Brain microvascular endothelial cell (primary cell): ENCODE results near the gene PEF1.

Experiments used
- DNase-seq: peaks from one replicate; pipeline ENCODE4 v3.0.0-alpha.2; 2020
- H3K27ac ChIP-seq: fragments of 250-450 bp; sonication (Bioruptor Pico); 2 replicates; pipeline ENCODE4 v1.5.1; 2020; ENCODE audit warnings: mild to moderate bottlenecking, moderate library complexity
- H3K27me3 ChIP-seq: fragments of 250-450 bp; sonication (Bioruptor Pico); replicated peaks from 2 replicates; pipeline ENCODE4 v1.5.1; 2020; ENCODE audit warnings: mild to moderate bottlenecking
- H3K36me3 ChIP-seq: fragments of 250-450 bp; sonication (Bioruptor Pico); replicated peaks from 2 replicates; pipeline ENCODE4 v1.5.1; 2020; ENCODE audit warnings: mild to moderate bottlenecking
- H3K4me3 ChIP-seq: 2 replicates; pipeline ENCODE4 v1.5.1; 2011; ENCODE audit warnings: low read depth, mild to moderate bottlenecking, control low read depth, low read length, moderate library complexity
- in situ Hi-C: cut with HindIII; loops from 2 replicates; pipeline ENCODE4 v1.10.0; 2017; ENCODE audit warnings: low sequenced_read_pairs, low pct_ligation_motif_present
- TF ChIP-seq, protein P1 (sequence below): IDR thresholded peaks from 2 replicates; pipeline ENCODE4 v1.5.1; 2011; ENCODE audit warnings: low read depth, mild to moderate bottlenecking, moderate library complexity, low read length, control low read depth, inconsistent platforms; ENCODE audit errors: missing control alignments

PEF1 gene

DNA sequence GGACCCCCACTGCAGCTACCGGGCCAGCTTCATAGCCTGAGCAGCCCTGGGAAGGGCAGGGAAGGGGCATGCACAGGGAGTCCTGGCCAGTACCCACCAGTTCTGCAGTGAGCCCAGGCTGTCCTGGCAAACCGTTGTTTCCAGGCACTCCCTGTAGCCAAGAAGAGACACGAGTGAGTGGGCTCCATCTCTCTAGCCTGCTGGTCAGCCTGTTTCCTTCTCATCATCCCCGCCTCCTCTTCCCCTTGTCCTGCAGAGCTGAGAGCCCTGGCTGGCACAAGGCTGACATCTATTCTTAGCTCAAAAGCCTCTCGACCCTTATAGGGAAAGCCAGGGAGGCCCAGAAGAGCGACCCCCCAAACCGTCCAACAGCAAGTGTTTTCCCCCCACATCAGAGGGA lies 30.5 kb upstream of the PEF1 start:
- H3K27ac ChIP-seq: no peak overlapping the region
- TF ChIP-seq, protein P1, sequence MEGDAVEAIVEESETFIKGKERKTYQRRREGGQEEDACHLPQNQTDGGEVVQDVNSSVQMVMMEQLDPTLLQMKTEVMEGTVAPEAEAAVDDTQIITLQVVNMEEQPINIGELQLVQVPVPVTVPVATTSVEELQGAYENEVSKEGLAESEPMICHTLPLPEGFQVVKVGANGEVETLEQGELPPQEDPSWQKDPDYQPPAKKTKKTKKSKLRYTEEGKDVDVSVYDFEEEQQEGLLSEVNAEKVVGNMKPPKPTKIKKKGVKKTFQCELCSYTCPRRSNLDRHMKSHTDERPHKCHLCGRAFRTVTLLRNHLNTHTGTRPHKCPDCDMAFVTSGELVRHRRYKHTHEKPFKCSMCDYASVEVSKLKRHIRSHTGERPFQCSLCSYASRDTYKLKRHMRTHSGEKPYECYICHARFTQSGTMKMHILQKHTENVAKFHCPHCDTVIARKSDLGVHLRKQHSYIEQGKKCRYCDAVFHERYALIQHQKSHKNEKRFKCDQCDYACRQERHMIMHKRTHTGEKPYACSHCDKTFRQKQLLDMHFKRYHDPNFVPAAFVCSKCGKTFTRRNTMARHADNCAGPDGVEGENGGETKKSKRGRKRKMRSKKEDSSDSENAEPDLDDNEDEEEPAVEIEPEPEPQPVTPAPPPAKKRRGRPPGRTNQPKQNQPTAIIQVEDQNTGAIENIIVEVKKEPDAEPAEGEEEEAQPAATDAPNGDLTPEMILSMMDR: no peak
- in situ Hi-C loops: no loop called here

DNA sequence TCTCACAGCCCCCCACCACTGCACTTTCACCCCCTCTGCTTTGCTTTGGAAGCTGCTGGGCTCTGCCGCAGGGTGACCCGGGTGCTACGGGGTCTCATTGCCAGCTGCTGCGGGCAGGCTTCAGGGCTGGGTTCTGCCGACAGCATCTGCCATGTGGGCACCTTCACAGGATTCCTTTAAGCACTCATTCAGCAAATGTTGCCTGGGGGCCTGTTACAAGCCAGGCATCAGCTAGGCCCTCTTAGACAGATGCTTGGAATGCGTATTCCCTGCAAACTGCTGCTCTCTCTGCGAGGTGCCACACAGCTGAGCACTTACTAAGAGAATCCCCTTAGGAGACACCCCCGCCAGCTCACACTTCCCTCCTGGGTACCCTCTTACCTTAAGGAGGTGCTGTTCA lies 29.9 kb upstream of the PEF1 start:
- DNase-seq: no peak
- TF ChIP-seq, protein P1: no peak
- H3K27ac ChIP-seq: no peak overlapping the region
- in situ Hi-C loops: no loop called here
- H3K27me3 ChIP-seq: no peaks in the 10 kb centered on the region
- peaks cover 1% of the 10 kb centered on the region for H3K36me3 ChIP-seq
- H3K4me3 ChIP-seq: no peak overlapping the region

More for the DNA sequence above, 30.5 kb upstream of the PEF1 start:
- H3K27me3 ChIP-seq: no peaks in the 10 kb centered on the region
- no peak for DNase-seq
- H3K4me3 ChIP-seq: no peak overlapping the region
- peaks cover 2% of the 10 kb centered on the region for H3K36me3 ChIP-seq

DNA sequence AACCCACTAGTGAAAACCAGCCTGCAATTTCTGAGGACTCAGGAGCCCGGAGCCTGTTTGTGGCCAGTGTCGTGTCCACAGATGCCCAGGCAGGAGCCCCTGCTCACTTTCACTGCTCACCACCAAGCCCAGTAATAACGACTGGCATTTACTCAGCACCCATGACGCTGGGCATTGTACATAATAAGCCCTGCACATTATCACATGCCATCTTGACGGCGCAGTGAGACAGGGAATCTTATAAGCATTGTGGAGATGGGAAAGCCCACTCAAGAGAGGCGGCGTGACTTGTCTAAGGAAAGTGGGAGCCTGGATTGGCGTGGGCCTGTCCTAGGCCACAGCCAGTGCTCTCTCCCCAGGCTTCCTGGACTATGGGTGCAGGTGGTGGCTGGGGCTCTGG lies 28.8 kb upstream of the PEF1 start:
- Histone ChIP-seq H3K4me3 (no peak overlapping the region), H3K36me3 (no peaks in the 10 kb centered on the region), H3K27ac (no peak overlapping the region), H3K27me3 (no peaks in the 10 kb centered on the region)
- in situ Hi-C loops: no loop called here
- TF ChIP-seq, protein P1: no peak
- DNase-seq: no peak

- no peaks in the 10 kb centered on the region for H3K27me3 ChIP-seq
- DNase-seq: no peak
- H3K4me3 ChIP-seq: no peak overlapping the region
- in situ Hi-C loops: no loop called here
- H3K27ac ChIP-seq: no peak overlapping the region
- H3K36me3 ChIP-seq: no peaks in the 10 kb centered on the region
- TF ChIP-seq, protein P1: no peak
Observed at GRCh38 chr1:31672986-31673385, 28.3 kb upstream of the PEF1 start.

DNA sequence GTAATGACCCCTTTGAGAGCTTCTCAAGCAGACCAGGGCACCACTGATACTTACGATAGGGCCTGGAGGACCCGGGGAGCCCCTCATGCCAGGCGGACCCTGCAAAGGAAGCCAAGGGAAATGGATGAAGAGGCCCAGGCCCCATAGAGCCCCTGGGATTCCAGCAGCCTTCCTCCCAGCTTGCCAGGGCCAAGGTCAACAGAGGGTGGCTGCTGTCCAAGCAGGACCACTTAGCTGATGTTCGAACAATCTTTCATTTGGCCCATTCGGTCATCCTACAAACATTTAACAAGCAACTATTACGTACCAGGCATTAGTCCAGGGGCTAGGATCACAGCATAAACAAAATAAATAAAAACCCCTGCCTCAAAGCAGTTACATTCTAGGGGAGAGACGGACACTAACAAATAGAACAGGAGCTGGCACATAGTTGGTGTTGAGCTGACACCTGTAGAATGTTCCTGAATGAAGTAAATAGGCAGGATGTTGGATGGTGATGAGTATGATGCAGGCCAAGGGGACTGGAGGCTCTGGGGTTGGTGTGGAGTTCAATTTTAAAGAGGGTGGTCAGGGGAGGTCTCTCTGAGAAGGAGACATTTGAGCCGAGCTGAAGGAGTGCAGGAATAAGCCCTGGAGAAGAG lies 27.0 kb upstream of the PEF1 start:
- TF ChIP-seq, protein P1: no peak
- no peak for DNase-seq
- in situ Hi-C loops: no loop called here
- no peaks in the 10 kb centered on the region for H3K27me3 ChIP-seq
- no peaks in the 10 kb centered on the region for H3K36me3 ChIP-seq
- no peak overlapping the region for H3K4me3 ChIP-seq
- H3K27ac ChIP-seq: no peak overlapping the region

DNA sequence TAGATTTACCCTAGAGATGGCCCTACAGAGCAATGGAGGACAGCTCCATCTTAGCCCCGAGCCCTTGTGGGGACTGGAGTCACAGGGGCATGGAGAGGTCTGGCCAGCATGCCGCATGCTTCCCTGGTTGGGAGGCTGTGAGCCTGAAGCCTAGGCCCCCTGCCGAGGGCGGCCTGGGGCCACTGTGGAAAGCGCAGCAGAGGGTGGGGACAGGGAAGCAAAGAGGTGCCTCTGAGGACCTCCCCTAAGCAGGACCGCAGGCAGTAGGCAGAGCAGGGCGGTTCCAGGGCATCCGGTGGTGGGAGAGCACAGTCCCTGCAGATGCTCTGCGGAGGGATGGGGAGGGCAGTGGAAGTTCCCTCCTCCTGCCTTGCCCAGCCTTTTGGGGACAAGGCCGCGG lies 26.5 kb upstream of the PEF1 start:
- no peak for DNase-seq
- TF ChIP-seq, protein P1: no peak
- H3K36me3 ChIP-seq: no peaks in the 10 kb centered on the region
- in situ Hi-C loops: no loop called here
- H3K27me3 ChIP-seq: no peaks in the 10 kb centered on the region
- no peak overlapping the region for H3K4me3 ChIP-seq
- H3K27ac ChIP-seq: no peak overlapping the region
